CD1c-positive myeloid dendritic cell (primary cell): Measurements from ENCODE around the gene UNC13A.
A peak's percentile ranks its signal among the peaks of the same experiment; 100 is the strongest.
"Not testable (repeated sequence)": the region's sequence is repeated elsewhere in the genome, so short reads cannot be mapped to it uniquely, and the experiment has no call there.

Source experiments
- DNase-seq: peaks from one replicate; pipeline ENCODE4 v3.0.0-alpha.2; 2016; ENCODE audit errors: extremely low spot score

UNC13A gene

GRCh38 chr19:17570291-17570690 is 117.9 kb downstream of the UNC13A start:
- DNase-seq, result not testable (repeated sequence)

GRCh38 chr19:17567940-17568339 is 120.2 kb downstream of the UNC13A start:
- no peak for DNase-seq

GRCh38 chr19:17565611-17566010 is 122.5 kb downstream of the UNC13A start:
- peak; percentile 24 for DNase-seq

- no peak for DNase-seq
These were observed 123.4 kb downstream of the UNC13A start for GRCh38 chr19:17564781-17565180.

GRCh38 chr19:17562561-17562960 is 125.6 kb downstream of the UNC13A start:
- DNase-seq, result no peak

GRCh38 chr19:17562097-17562496 is 126.1 kb downstream of the UNC13A start:
- DNase-seq, result no peak

- DNase-seq, result peak; percentile 94
These were observed 128.0 kb downstream of the UNC13A start for GRCh38 chr19:17560205-17560595.

- peak; percentile 78 for DNase-seq
These were observed 130.7 kb downstream of the UNC13A start for GRCh38 chr19:17557466-17557865.

GRCh38 chr19:17556995-17557394 is 131.2 kb downstream of the UNC13A start:
- no peak for DNase-seq

GRCh38 chr19:17555929-17556813 is 132.0 kb downstream of the UNC13A start:
- peak; percentile 89 for DNase-seq

GRCh38 chr19:17555480-17555928 is 132.7 kb downstream of the UNC13A start, which contains the start of gene COLGALT1:
Gene COLGALT1 (plus strand): TSS chr19:17555649. CDS start chr19:17555714, 65 bp downstream.
- DNase-seq, result peak; percentile 100

GRCh38 chr19:17554968-17555479 is 133.1 kb downstream of the UNC13A start:
- DNase-seq, result no peak

- DNase-seq, result no peak
These were observed 134.9 kb downstream of the UNC13A start for GRCh38 chr19:17553256-17553655.

- DNase-seq, result not testable (repeated sequence)
These were observed 135.4 kb downstream of the UNC13A start for GRCh38 chr19:17552735-17553134.
